Upper lobe of right lung (tissue), 1 donor: ENCODE results near the gene ISLR. TPM values are rescaled to one million over a fixed set of nuclear protein-coding genes. Genes with fewer than 3 reads are reported as not detected.
A peak's percentile ranks its signal among the peaks of the same experiment; 100 is the strongest.

Source experiments
- ATAC-seq: fragments of 200-7000 bp; cut with Tn5 transposase; one replicate; pipeline ENCODE4 v1.9.1; 2020; ENCODE audit warnings: mild to moderate bottlenecking, moderate library complexity
- DNase-seq: peaks from one replicate; pipeline ENCODE4 v3.0.0-alpha.2; 2020
- H3K27ac ChIP-seq: fragments of 200-600 bp; one replicate; pipeline ENCODE4 v1.8.0; 2022
- H3K27me3 ChIP-seq: fragments of 200-600 bp; one replicate; pipeline ENCODE4 v1.8.0; 2022; ENCODE audit warnings: mild to moderate bottlenecking
- H3K36me3 ChIP-seq: fragments of 200-600 bp; one replicate; pipeline ENCODE4 v1.8.0; 2022
- H3K4me1 ChIP-seq: fragments of 200-600 bp; one replicate; pipeline ENCODE4 v1.8.0; 2022
- H3K4me3 ChIP-seq: fragments of 200-600 bp; one replicate; pipeline ENCODE4 v1.8.0; 2022; ENCODE audit warnings: mild to moderate bottlenecking
- H3K9me3 ChIP-seq: fragments of 200-600 bp; one replicate; pipeline ENCODE4 v1.8.0; 2022
- CTCF ChIP-seq: fragments of 200-600 bp; IDR thresholded peaks from one replicate; pipeline ENCODE4 v1.8.0; 2022; ENCODE audit warnings: antibody characterized with exemption
- intact Hi-C: fragments of 100-400 bp; cut with DNase I; formaldehyde crosslinking; loops from one replicate; pipeline ENCODE4 v1.11.0; 2022
- total RNA-seq: library from RNA; stranded (reverse); fragmentation: NEBNext Ultra II Directional; extraction: Animal tissue kit (Norgen Biotek cat#: 25700); gene quantifications from one replicate; pipeline ENCODE4 v1.2.1, GENCODE V29; 2021
- donor health status: DM: no; HTN: yes; CAD: no; lungs with severe emphysema.

Gene ISLR
- total RNA-seq, 1 donor from 2014 or later, result 40.6 TPM

GRCh38 chr15:74179983-74180880, 6.7 kb downstream of the ISLR start:
- H3K36me3 ChIP-seq, result no peaks in the 10 kb centered on the region
- TF ChIP-seq CTCF, result no peak
- H3K9me3 ChIP-seq, result no peaks in the 10 kb centered on the region
- H3K4me1 ChIP-seq, result peaks cover 11% of the 10 kb centered on the region
- no peaks in the 10 kb centered on the region for H3K27me3 ChIP-seq
- intact Hi-C loops, result no loop called here
- H3K27ac ChIP-seq, result peak overlapping the region; percentile 47
- ATAC-seq, result no peak
- no peak overlapping the region for H3K4me3 ChIP-seq
- DNase-seq, result peak; percentile 57

GRCh38 chr15:74180881-74181602, 7.5 kb downstream of the ISLR start:
- no peak overlapping the region for H3K27ac ChIP-seq
- no peak for TF ChIP-seq CTCF
- peaks cover 11% of the 10 kb centered on the region for H3K4me1 ChIP-seq
- DNase-seq (peak; percentile 61), ATAC-seq (no peak)
- no peaks in the 10 kb centered on the region for H3K9me3 ChIP-seq
- intact Hi-C loops, result no loop called here
- no peak overlapping the region for H3K4me3 ChIP-seq
- H3K36me3 ChIP-seq, result no peaks in the 10 kb centered on the region
- no peaks in the 10 kb centered on the region for H3K27me3 ChIP-seq

GRCh38 chr15:74182131-74182530, 8.6 kb downstream of the ISLR start:
- ATAC-seq (no peak), DNase-seq (peak; percentile 38)
- Histone ChIP-seq H3K27me3 (no peaks in the 10 kb centered on the region), H3K4me3 (no peak overlapping the region), H3K4me1 (peaks cover 11% of the 10 kb centered on the region), H3K9me3 (no peaks in the 10 kb centered on the region), H3K36me3 (no peaks in the 10 kb centered on the region), H3K27ac (no peak overlapping the region)
- intact Hi-C loops, result no loop called here
- no peak for TF ChIP-seq CTCF

GRCh38 chr15:74184582-74185091, 11.1 kb downstream of the ISLR start:
- peaks cover 4% of the 10 kb centered on the region for H3K4me1 ChIP-seq
- ATAC-seq (no peak), DNase-seq (no peak)
- no peaks in the 10 kb centered on the region for H3K36me3 ChIP-seq
- no peak for TF ChIP-seq CTCF
- H3K27me3 ChIP-seq, result no peaks in the 10 kb centered on the region
- H3K4me3 ChIP-seq, result no peak overlapping the region
- intact Hi-C loops, result no loop called here
- no peaks in the 10 kb centered on the region for H3K9me3 ChIP-seq
- H3K27ac ChIP-seq, result no peak overlapping the region

GRCh38 chr15:74185710-74186348, 12.3 kb downstream of the ISLR start:
- TF ChIP-seq CTCF, result no peak

More at GRCh38 chr15:74185710-74186348, 12.3 kb downstream of the ISLR start:
- Histone ChIP-seq H3K36me3 (no peaks in the 10 kb centered on the region), H3K27me3 (no peaks in the 10 kb centered on the region), H3K4me1 (no peaks in the 10 kb centered on the region), H3K9me3 (no peaks in the 10 kb centered on the region), H3K4me3 (no peak overlapping the region), H3K27ac (no peak overlapping the region)
- no peak for ATAC-seq
- DNase-seq, result no peak
- intact Hi-C loops, result no loop called here
